Measurements from ENCODE around the gene CYP4A22.
"Not testable (repeated sequence)": the region's sequence is repeated elsewhere in the genome, so short reads cannot be mapped to it uniquely, and the experiment has no call there.

The CYP4A22 gene

DNA sequence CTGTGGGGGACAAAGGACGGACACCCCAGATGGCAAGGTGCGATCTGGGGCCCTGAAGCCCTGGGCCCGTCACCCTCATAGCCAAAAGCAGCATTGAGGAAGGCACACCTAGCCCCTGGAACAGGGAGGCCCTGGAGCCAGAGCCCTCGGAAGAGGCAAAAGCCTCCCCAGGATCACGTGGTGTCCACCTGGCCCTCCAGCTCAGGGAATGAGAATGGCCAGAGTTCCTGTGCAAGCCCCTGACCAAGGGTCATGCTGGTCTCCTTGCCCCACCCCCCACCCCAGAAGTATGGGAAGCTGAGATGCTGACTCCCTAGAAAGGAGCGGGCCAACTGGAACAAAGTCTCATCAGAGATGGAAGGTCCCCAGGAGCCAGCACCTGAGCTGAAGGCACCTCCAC, 53.6 kb downstream of the CYP4A22 start:
- DNase-seq (ENCODE audit: low read depth), result no peak
- H3K4me3 ChIP-seq (ENCODE audit: low read depth, low read length), result no peak overlapping the region
- TF ChIP-seq, protein P1, sequence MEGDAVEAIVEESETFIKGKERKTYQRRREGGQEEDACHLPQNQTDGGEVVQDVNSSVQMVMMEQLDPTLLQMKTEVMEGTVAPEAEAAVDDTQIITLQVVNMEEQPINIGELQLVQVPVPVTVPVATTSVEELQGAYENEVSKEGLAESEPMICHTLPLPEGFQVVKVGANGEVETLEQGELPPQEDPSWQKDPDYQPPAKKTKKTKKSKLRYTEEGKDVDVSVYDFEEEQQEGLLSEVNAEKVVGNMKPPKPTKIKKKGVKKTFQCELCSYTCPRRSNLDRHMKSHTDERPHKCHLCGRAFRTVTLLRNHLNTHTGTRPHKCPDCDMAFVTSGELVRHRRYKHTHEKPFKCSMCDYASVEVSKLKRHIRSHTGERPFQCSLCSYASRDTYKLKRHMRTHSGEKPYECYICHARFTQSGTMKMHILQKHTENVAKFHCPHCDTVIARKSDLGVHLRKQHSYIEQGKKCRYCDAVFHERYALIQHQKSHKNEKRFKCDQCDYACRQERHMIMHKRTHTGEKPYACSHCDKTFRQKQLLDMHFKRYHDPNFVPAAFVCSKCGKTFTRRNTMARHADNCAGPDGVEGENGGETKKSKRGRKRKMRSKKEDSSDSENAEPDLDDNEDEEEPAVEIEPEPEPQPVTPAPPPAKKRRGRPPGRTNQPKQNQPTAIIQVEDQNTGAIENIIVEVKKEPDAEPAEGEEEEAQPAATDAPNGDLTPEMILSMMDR (IDR thresholded peaks at IDR 0.05; ENCODE audit: low read depth, low read length, missing control alignments), result no peak

DNA sequence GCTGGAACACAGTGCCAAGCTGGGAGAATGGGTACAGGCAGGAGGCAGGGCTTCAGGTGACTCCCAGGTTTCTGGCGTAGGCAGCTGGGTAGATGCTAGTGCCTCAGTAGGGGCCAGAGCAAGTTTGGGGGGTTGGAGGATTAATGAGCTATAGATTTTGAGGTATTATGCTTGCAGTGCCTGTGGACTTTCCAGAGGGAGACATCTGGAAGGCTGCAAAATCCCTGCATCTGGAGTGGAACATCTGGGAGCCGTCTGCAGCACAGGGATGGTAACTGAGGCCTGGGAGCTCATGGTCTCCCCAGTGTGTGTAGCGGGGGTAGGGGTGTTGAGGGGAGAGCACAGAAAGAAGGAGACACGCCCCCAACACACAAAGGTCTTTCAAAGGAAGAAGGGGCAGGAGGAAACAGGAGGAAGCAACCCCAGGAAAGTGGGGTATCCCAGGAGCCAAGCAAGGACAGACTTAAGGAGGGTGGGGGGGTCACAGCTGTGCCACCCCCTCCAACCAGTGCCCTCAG, 54.8 kb downstream of the CYP4A22 start:
- TF ChIP-seq, protein P1 (IDR thresholded peaks at IDR 0.05; ENCODE audit: low read depth, low read length, missing control alignments), result no peak

DNA sequence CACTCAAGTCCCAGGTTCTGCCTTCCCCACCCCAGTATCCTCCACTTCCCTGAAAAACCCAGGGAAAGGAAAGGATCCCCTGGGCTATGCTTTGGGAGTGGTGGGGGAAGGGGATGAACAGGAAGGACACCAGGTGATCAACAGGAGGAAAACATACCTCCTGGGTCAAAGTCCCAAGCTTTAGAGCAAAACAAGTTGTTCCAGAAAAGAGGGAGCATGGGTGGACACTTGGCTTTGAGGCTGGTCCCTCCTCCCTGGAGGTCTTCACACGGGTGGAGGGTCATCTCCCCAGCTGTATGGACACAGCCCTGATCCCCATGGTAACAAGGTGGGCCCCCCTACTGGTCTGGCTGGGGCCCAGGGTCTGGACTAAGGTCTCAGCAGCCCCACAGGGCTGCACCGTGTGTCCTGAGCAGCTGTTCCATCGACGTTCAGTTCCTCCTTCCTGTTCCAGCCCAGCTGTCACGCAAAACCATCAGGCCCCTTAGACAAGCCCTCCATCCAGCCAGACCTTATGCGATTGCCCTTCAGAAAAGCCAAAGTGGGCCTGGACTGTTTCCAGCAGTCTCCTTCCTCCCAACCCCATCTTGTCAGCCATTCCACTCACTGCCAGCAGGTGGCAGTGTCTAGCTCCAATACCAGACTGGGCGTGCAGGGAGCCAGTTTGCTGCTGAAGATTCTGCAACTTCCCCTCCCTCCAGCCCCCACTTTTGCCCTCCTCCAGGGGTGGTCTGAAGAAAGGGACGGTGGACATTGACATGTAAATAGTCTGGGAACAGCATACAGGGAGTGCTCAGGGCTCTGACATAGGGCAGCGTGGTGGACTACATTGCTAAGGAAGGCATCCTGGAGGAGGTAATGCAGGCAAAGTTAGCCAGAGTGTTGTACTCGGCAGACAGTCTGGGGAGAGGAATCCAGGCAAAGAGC, 55.5 kb downstream of the CYP4A22 start:
- peak; percentile 18 for DNase-seq (ENCODE audit: low read depth)
- TF ChIP-seq, protein P1 (IDR thresholded peaks at IDR 0.05; ENCODE audit: low read depth, low read length, missing control alignments), result peak; percentile 98
- no peak overlapping the region for H3K4me3 ChIP-seq (ENCODE audit: low read depth, low read length)

More for the DNA sequence above, 54.8 kb downstream of the CYP4A22 start:
- no peak for DNase-seq (ENCODE audit: low read depth)
- no peak overlapping the region for H3K4me3 ChIP-seq (ENCODE audit: low read depth, low read length)

DNA sequence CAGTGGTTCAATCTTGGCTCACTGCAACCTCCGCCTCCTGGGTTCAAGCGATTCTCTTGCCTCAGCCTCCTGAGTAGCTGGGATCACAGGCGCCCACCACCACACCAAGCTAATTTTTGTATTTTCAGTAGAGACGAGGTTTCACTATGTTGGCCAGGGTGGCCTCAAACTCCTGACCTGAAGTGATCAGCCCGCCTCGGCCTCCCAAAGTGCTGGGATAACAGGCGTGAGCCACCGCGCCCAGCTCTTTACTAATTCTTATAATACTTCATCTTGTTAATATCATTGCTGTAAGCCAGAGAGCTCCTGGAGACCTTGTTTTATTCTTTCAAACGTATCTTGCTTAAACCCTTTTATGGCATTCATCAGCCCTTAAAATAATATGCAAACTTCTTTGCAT, 56.3 kb downstream of the CYP4A22 start:
- H3K4me3 ChIP-seq (ENCODE audit: low read depth, low read length); DNase-seq (ENCODE audit: low read depth): not testable (repeated sequence)

DNA sequence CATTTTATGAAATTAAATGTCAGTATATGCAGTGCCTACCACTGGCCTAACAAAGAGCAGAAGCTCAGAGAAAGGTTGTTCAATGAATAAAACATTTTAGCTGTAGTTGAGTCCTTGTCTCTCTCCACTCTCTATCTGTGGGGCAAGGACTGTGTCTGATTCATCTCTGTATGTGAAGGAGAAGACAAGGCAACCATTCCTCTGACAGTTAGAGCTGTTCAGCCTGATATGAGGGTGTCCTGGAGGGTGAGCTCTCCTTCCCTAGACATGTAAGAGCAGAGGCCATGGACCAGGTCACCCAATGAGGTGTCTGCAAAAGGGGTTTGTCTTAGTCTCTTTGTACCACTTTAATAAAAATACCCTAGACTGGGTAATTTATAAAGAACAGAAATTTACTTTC, 57.1 kb downstream of the CYP4A22 start:
- TF ChIP-seq, protein P1 (IDR thresholded peaks at IDR 0.05; ENCODE audit: low read depth, low read length, missing control alignments), result no peak
- no peak for DNase-seq (ENCODE audit: low read depth)
- no peak overlapping the region for H3K4me3 ChIP-seq (ENCODE audit: low read depth, low read length)

DNA sequence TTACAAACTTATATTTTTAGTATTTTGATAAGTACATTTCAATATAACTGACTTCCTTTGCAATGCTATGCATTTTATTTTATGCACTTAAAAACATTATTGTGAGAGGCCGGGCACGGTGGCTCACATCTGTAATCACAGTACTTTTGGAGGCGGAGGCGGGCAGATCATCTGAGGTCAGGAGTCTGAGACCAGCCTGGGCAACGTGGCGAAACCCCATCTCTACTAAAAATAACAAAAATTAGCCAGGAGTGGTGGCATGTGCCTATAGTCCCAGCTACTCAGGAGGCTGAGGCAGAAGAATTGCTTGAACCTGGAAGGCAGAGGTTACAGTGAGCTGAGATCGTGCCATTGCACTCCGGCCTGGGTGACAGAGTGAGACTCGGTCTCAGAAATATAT, 58.7 kb downstream of the CYP4A22 start:
- DNase-seq (ENCODE audit: low read depth); H3K4me3 ChIP-seq (ENCODE audit: low read depth, low read length): not testable (repeated sequence)

DNA sequence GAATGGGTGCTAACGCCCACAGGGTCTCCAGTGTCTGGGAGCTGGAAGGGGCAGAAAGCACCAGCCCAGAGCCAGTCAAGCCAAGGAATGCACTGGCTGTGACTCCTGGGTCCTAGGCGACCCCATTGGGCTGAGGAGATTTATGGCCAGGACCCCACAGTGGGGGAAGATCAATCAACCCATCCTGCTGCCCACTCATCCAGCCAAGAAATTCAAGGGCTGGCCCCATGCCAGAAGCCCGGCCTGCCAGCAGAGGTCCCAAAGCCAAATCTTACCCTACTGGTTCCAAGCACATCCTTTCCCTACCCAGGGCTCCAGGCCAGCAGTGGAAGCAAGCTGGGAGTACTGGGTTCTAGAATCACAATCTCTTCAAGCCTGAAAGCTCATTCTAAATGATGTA, 59.4 kb downstream of the CYP4A22 start:
- H3K4me3 ChIP-seq (ENCODE audit: low read depth, low read length), result no peak overlapping the region
- TF ChIP-seq, protein P1 (IDR thresholded peaks at IDR 0.05; ENCODE audit: low read depth, low read length, missing control alignments), result no peak
- DNase-seq (ENCODE audit: low read depth), result no peak

DNA sequence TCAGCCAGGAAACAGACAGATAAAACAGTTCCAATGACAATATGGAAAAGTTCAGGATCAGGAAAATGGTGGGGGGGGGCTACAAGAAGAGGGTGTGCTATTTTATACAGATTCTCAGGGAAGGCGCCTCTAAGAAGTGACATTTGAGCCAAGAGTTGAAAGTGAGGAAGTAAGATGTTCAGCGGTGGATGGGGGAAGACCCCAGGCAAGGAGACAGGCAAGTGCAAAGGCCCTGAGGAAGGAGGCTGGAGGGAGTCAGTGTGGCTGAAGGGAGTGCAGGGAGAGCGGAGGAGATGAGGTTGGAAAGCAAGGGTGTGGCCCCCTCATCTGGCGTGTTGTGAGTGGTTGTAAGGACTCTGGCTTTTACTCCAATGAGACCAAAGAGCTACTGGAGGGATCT, 61.0 kb downstream of the CYP4A22 start:
- no peak for DNase-seq (ENCODE audit: low read depth)
- TF ChIP-seq, protein P1 (IDR thresholded peaks at IDR 0.05; ENCODE audit: low read depth, low read length, missing control alignments), result no peak
- no peak overlapping the region for H3K4me3 ChIP-seq (ENCODE audit: low read depth, low read length)

Data from GM12864 (cell line).